IMR-90 (cell line): ENCODE measurements around the gene NDUFAF2. TPM values are rescaled to one million over a fixed set of nuclear protein-coding genes. Genes with fewer than 3 reads are reported as not detected.
A peak's percentile ranks its signal among the peaks of the same experiment; 100 is the strongest.

Experiments
- ATAC-seq: fragments of 200-7000 bp; cut with Tn5 transposase; 2 replicates; pipeline ENCODE4 v1.9.1; 2020; ENCODE audit warnings: low read depth, mild to moderate bottlenecking, moderate library complexity
- BruUV-seq: library from RNA; stranded (reverse); fragments of 400-500 nt; replicated peaks from 2 replicates; lab custom pipeline; 2021; lab: Mats Ljungman, UMichigan
- CTCF ChIA-PET: fragments of 300-600 bp; formaldehyde crosslinking; extraction: SDS; loops from one replicate; lab custom pipeline; 2021; ENCODE audit warnings: antibody characterized with exemption; lab: Yijun Ruan, JAX
- POLR2A ChIA-PET: fragments of 300-600 bp; sonication (Branson Sonifier 250); formaldehyde crosslinking; loops from one replicate; lab custom pipeline; 2022; ENCODE audit warnings: antibody characterized with exemption; ENCODE audit not compliant: unreplicated experiment; lab: Charles Lee
- DNase-seq: peaks from one replicate; pipeline ENCODE4 v3.0.0; 2013
- H2AFZ ChIP-seq: replicated peaks from 2 replicates; pipeline ENCODE3; 2013; ENCODE audit warnings: low read length, mild to moderate bottlenecking; ENCODE audit not compliant: poor library complexity
- H2AK5ac ChIP-seq: 2 replicates; pipeline ENCODE4 v1.6.1; 2013; ENCODE audit warnings: low read depth, low read length, inconsistent platforms
- H2AK9ac ChIP-seq: replicated peaks from 2 replicates; pipeline ENCODE3; 2013; ENCODE audit warnings: mild to moderate bottlenecking, low read depth, low read length, moderate library complexity; ENCODE audit not compliant: poor library complexity
- H2BK120ac ChIP-seq: 2 replicates; pipeline ENCODE4 v1.6.1; 2013; ENCODE audit warnings: low read depth, low read length, inconsistent platforms
- H2BK15ac ChIP-seq: 3 replicates; pipeline ENCODE4 v1.6.1; 2013; ENCODE audit warnings: low read depth, low read length, inconsistent platforms
- H2BK20ac ChIP-seq: 2 replicates; pipeline ENCODE4 v1.6.1; 2013; ENCODE audit warnings: low read depth, mild to moderate bottlenecking, inconsistent platforms, low read length, moderate library complexity
- H2BK5ac ChIP-seq: 2 replicates; pipeline ENCODE4 v1.6.1; 2013; ENCODE audit warnings: mild to moderate bottlenecking, low read depth, low read length, inconsistent platforms; ENCODE audit not compliant: poor library complexity, severe bottlenecking
- H3K14ac ChIP-seq: replicated peaks from 2 replicates; pipeline ENCODE4 v1.6.1; 2013; ENCODE audit warnings: low read depth, low read length, inconsistent platforms
- H3K18ac ChIP-seq: 2 replicates; pipeline ENCODE4 v1.6.1; 2013; ENCODE audit warnings: low read depth, low read length, control low read depth
- H3K23ac ChIP-seq: 2 replicates; pipeline ENCODE4 v1.6.1; 2013; ENCODE audit warnings: low read depth, low read length, inconsistent platforms
- H3K27ac ChIP-seq: 2 replicates; pipeline ENCODE4 v1.5.1; 2013; ENCODE audit warnings: mild to moderate bottlenecking, control low read depth, low read length; ENCODE audit not compliant: insufficient read depth
- H3K27me3 ChIP-seq: 2 replicates; pipeline ENCODE4 v1.6.1; 2013; ENCODE audit warnings: low read length; ENCODE audit not compliant: control insufficient read depth, insufficient read depth
- H3K36me3 ChIP-seq: 2 replicates; pipeline ENCODE4 v1.6.1; 2013; ENCODE audit warnings: low read length, mixed read lengths; ENCODE audit not compliant: control insufficient read depth, insufficient read depth
- H3K4ac ChIP-seq: 2 replicates; pipeline ENCODE4 v1.6.1; 2013; ENCODE audit warnings: low read depth, low read length, inconsistent platforms
- H3K4me1 ChIP-seq: 2 replicates; pipeline ENCODE4 v1.6.1; 2013; ENCODE audit warnings: low read length, mixed read lengths; ENCODE audit not compliant: control insufficient read depth, insufficient read depth
- H3K4me2 ChIP-seq: 2 replicates; pipeline ENCODE4 v1.6.1; 2013; ENCODE audit warnings: low read depth, mild to moderate bottlenecking, control low read depth, low read length, moderate library complexity
- H3K4me3 ChIP-seq: 2 replicates; pipeline ENCODE4 v1.5.1; 2013; ENCODE audit warnings: low read depth, mild to moderate bottlenecking, control low read depth, low read length, moderate library complexity; ENCODE audit not compliant: insufficient read depth
- H3K56ac ChIP-seq: 2 replicates; pipeline ENCODE4 v1.6.1; 2013; ENCODE audit warnings: low read length, inconsistent platforms; ENCODE audit not compliant: insufficient read depth; ENCODE audit errors: extremely low read depth
- H3K79me1 ChIP-seq, 2 experiments: 2 replicates each; pipeline ENCODE4 v1.6.1; 2013; ENCODE audit warnings: low read length in 2 of 2, inconsistent platforms in 1 of 2, low read depth in 1 of 2
- H3K9ac ChIP-seq: 2 replicates; pipeline ENCODE4 v1.6.1; 2013; ENCODE audit warnings: low read depth, low read length, control low read depth
- H3K9me1 ChIP-seq: 2 replicates; pipeline ENCODE4 v1.6.1; 2013; ENCODE audit warnings: low read length, inconsistent platforms; ENCODE audit not compliant: insufficient read depth
- H3K9me3 ChIP-seq: 2 replicates; pipeline ENCODE4 v1.6.1; 2013; ENCODE audit warnings: low read length; ENCODE audit not compliant: control insufficient read depth, insufficient read depth
- H4K20me1 ChIP-seq: 2 replicates; pipeline ENCODE4 v1.6.1; 2013; ENCODE audit warnings: low read length, inconsistent platforms; ENCODE audit not compliant: insufficient read depth
- H4K5ac ChIP-seq: 2 replicates; pipeline ENCODE4 v1.6.1; 2013; ENCODE audit warnings: mild to moderate bottlenecking, low read depth, low read length, control low read depth
- H4K8ac ChIP-seq, 2 experiments: 2 replicates each; pipeline ENCODE4 v1.6.1; 2013; ENCODE audit warnings: low read depth in 2 of 2, low read length in 2 of 2, control low read depth in 1 of 2, inconsistent platforms in 1 of 2
- H4K91ac ChIP-seq: 2 replicates; pipeline ENCODE4 v1.6.1; 2013; ENCODE audit warnings: low read depth, low read length, inconsistent platforms; ENCODE audit not compliant: insufficient read depth
- BHLHE40 ChIP-seq: fragments of 150-350 bp; IDR thresholded peaks from 2 replicates; pipeline ENCODE4 v1.6.1; 2016; ENCODE audit warnings: mild to moderate bottlenecking, low read depth, low read length
- CEBPB ChIP-seq: IDR thresholded peaks from 2 replicates; pipeline ENCODE4 v1.6.1; 2012; ENCODE audit warnings: low read depth, low read length, improper control_type of control experiment
- CHD1 ChIP-seq: IDR thresholded peaks from 2 replicates; pipeline ENCODE4 v1.6.1; 2012; ENCODE audit warnings: low read depth, low read length, improper control_type of control experiment
- CTCF ChIP-seq: conservative IDR thresholded peaks from 2 replicates; pipeline ENCODE4 v1.5.1; 2012; ENCODE audit warnings: mild to moderate bottlenecking, low read depth, low read length, improper control_type of control experiment
- MAFK ChIP-seq: IDR thresholded peaks from 2 replicates; pipeline ENCODE4 v1.6.1; 2012; ENCODE audit warnings: low read depth, low read length, improper control_type of control experiment
- RFX5 ChIP-seq: IDR thresholded peaks from 2 replicates; pipeline ENCODE4 v1.8.0; 2012; ENCODE audit warnings: low read depth, mild to moderate bottlenecking, low read length, moderate library complexity
- USF2 ChIP-seq: fragments of 150-350 bp; IDR thresholded peaks from 2 replicates; pipeline ENCODE4 v1.6.1; 2017; ENCODE audit warnings: mild to moderate bottlenecking, antibody characterized with exemption, low read length, low read depth
- WGBS, 2 experiments: methylation state at CpG; one replicate each; pipeline versions ENCODE4 v1.1.5 to v1.1.7; 2013; ENCODE audit warnings: missing lambda C conversion rate in 2 of 2; ENCODE audit not compliant: insufficient read length in 1 of 2; ENCODE audit errors: extremely low coverage in 2 of 2; 5-methylcytosine and 5-hydroxymethylcytosine counted together
- dilution Hi-C: fragments of 300-500 bp; cut with HindIII; formaldehyde crosslinking; loops from one replicate; pipeline ENCODE4 v1.14.3; 2018; ENCODE audit warnings: low sequenced_read_pairs; ENCODE audit not compliant: unreplicated experiment
- in situ Hi-C: fragments of 300-500 bp; cut with MboI; formaldehyde crosslinking; loops from 3 replicates; pipeline ENCODE4 v1.14.3; 2019; ENCODE audit warnings: low sequenced_read_pairs, inconsistent platforms, mixed read lengths
- intact Hi-C: fragments of 100-400 bp; cut with micrococcal nuclease; formaldehyde crosslinking; loops from 2 replicates; pipeline ENCODE4 v1.10.0; 2022
- polyA plus RNA-seq, 3 experiments: library from polyadenylated mRNA; depleted of rRNA; stranded (reverse); fragments of >200 nt; gene quantifications; 2 replicates each; pipeline ENCODE4 v1.2.3, GENCODE V29; 2012; ENCODE audit warnings: low replicate concordance in 1 of 3
- total RNA-seq: library from RNA; depleted of rRNA; stranded (reverse); fragments of >200 nt; gene quantifications from 2 replicates; pipeline ENCODE4 v1.2.3, GENCODE V29; 2012

The NDUFAF2 gene
- total and polyA plus RNA-seq, 2 of the 4 experiments (the other 2 are of a cell fraction) = 11.8 to 24.7 TPM

- intact Hi-C loops (loop anchor here (5.0 kb wide), 2 partner anchors 248 to 268 kb away; no protein-coding TSS in a partner anchor), in situ Hi-C loops (loop anchor here (10.0 kb wide), 1 partner anchor 241 kb away; the partner anchor contains the start of gene DEPDC1B), dilution Hi-C loops (no loop called here)
- DNase-seq (peak; percentile 37), ATAC-seq (peak; percentile 10)
- H3K4ac ChIP-seq = peak overlapping the region; percentile 54
- WGBS, 2 experiments = 0% methylated on average over 3 of the region's 18 CpGs; no CpG with 5 or more reads in 1 of the 2 experiments
- peaks cover 15 to 52% of the 10 kb centered on the region in 2 experiments; a peak in 3 of 4 replicates for H3K79me1 ChIP-seq
- H2AK5ac ChIP-seq = no peak overlapping the region
- peak overlapping the region; percentile 76; the same call in 1 of the 2 replicates for H3K14ac ChIP-seq
- H3K27ac ChIP-seq = peak overlapping the region; percentile 50
- ChIA-PET POLR2A (no interaction called here), CTCF (interaction anchor here (0.6 kb wide), 2 partner anchors 13 to 1633 kb away, joined by 3 to 4 read pairs; partner anchors contain the start of gene LRRC70)
- H2AFZ ChIP-seq = peak overlapping the region; percentile 95
- H4K5ac ChIP-seq = no peak overlapping the region
- H2BK120ac ChIP-seq = no peak overlapping the region
- no peaks in the 10 kb centered on the region for H3K4me1 ChIP-seq
- no peaks in the 10 kb centered on the region for H3K9me1 ChIP-seq
- H3K56ac ChIP-seq = no peak overlapping the region
- H4K91ac ChIP-seq = peak overlapping the region; percentile 24; the same call in 1 of the 2 replicates
- peak overlapping the region; percentile 82 for H3K4me2 ChIP-seq
- H3K4me3 ChIP-seq = peak overlapping the region; percentile 88
- no peak overlapping the region for H3K18ac ChIP-seq
- no peak overlapping the region for H2BK20ac ChIP-seq
- peaks cover 4% of the 10 kb centered on the region; the same call in 1 of the 2 replicates for H4K20me1 ChIP-seq
- no peaks in the 10 kb centered on the region for H3K9me3 ChIP-seq
- H4K8ac ChIP-seq = peak overlapping the region; percentile 1 to 30; a peak in 1 of 4 replicates
- H2BK15ac ChIP-seq = no peak overlapping the region; the same call in 2 of the 3 replicates
- H2AK9ac ChIP-seq = peak overlapping the region; percentile 92
- peak overlapping the region; percentile 51 for H2BK5ac ChIP-seq
- H3K9ac ChIP-seq = peak overlapping the region; percentile 64
- no peaks in the 10 kb centered on the region for H3K36me3 ChIP-seq
- no peaks in the 10 kb centered on the region for H3K27me3 ChIP-seq
- no peak for TF ChIP-seq CHD1
- TF ChIP-seq USF2 = no peak
- no peak for TF ChIP-seq MAFK
- no peak for TF ChIP-seq BHLHE40
- no peak for TF ChIP-seq RFX5
- TF ChIP-seq CTCF = no peak
- no peak for TF ChIP-seq CEBPB
- BruUV-seq = TSS peak; percentile 27
- peak overlapping the region; percentile 93; the same call in 1 of the 2 replicates for H3K23ac ChIP-seq
Observed at GRCh38 chr5:60945813-60946187, 795 bp downstream of the NDUFAF2 start.
